NCI-H2081 treated with DMSO at 0.1 percent for 48 hours (cell line): ENCODE data around the gene MS4A7.
"Not testable (repeated sequence)": the region's sequence is repeated elsewhere in the genome, so short reads cannot be mapped to it uniquely, and the experiment has no call there.

Source experiments
- DNase-seq: peaks from one replicate; lab custom pipeline; 2025; lab: John Stamatoyannopoulos, UW

The MS4A7 gene

GRCh38 chr11:60378354-60378753 is at the start of gene MS4A7:
MS4A7 (plus strand) TSS chr11:60378532; CDS start chr11:60383142, 4,610 bp downstream.
- DNase-seq, result no peak

- no peak for DNase-seq
Measured at GRCh38 chr11:60332846-60333245, 45.5 kb upstream of the MS4A7 start.

GRCh38 chr11:60334005-60334620 is 44.2 kb upstream of the MS4A7 start:
- no peak for DNase-seq

- no peak for DNase-seq
Measured at GRCh38 chr11:60336767-60337391, 41.5 kb upstream of the MS4A7 start.

- DNase-seq, result no peak
Measured at GRCh38 chr11:60338053-60338452, 40.3 kb upstream of the MS4A7 start.

- no peak for DNase-seq
Measured at GRCh38 chr11:60339356-60339755, 39.0 kb upstream of the MS4A7 start.

- DNase-seq, result no peak
Measured at GRCh38 chr11:60343094-60343704, 35.1 kb upstream of the MS4A7 start.

- DNase-seq, result no peak
Measured at GRCh38 chr11:60344146-60344545, 34.2 kb upstream of the MS4A7 start.

GRCh38 chr11:60345489-60345888 is 32.8 kb upstream of the MS4A7 start:
- DNase-seq, result no peak

GRCh38 chr11:60347084-60347797 is 31.1 kb upstream of the MS4A7 start:
- DNase-seq, result no peak

- DNase-seq, result no peak
Measured at GRCh38 chr11:60348116-60348515, 30.2 kb upstream of the MS4A7 start.

GRCh38 chr11:60349990-60350389 is 28.3 kb upstream of the MS4A7 start:
- no peak for DNase-seq

GRCh38 chr11:60357771-60358170 is 20.6 kb upstream of the MS4A7 start:
- DNase-seq, result no peak

GRCh38 chr11:60360621-60361020 is 17.7 kb upstream of the MS4A7 start:
- no peak for DNase-seq

GRCh38 chr11:60362241-60362640 is 16.1 kb upstream of the MS4A7 start:
- no peak for DNase-seq

- DNase-seq, result peak; percentile 39
Measured at GRCh38 chr11:60363542-60364470, 14.5 kb upstream of the MS4A7 start.

- DNase-seq, result not testable (repeated sequence)
Measured at GRCh38 chr11:60366262-60366904, 11.9 kb upstream of the MS4A7 start.

- DNase-seq, result no peak
Measured at GRCh38 chr11:60367009-60367408, 11.3 kb upstream of the MS4A7 start.

GRCh38 chr11:60367896-60368295 is 10.4 kb upstream of the MS4A7 start:
- DNase-seq, result no peak

- no peak for DNase-seq
Measured at GRCh38 chr11:60370252-60370810, 8.0 kb upstream of the MS4A7 start.

GRCh38 chr11:60370811-60371298 is 7.5 kb upstream of the MS4A7 start:
- DNase-seq, result peak; percentile 42
